HepG2 (cell line): ENCODE measurements around the gene CMTM5. TPM values are rescaled to one million over a fixed set of nuclear protein-coding genes. Genes with fewer than 3 reads are reported as not detected.

Source experiments
- ATAC-seq: fragments of 200-7000 bp; cut with Tn5 transposase; 3 replicates; pipeline ENCODE4 v1.9.1; 2020; ENCODE audit warnings: mild to moderate bottlenecking, moderate library complexity
- BruUV-seq: library from RNA; stranded (reverse); fragments of 400-500 nt; replicated peaks from 2 replicates; lab custom pipeline; 2021; lab: Mats Ljungman, UMichigan
- CTCF ChIA-PET: fragments of 300-600 bp; formaldehyde crosslinking; extraction: SDS; loops from one replicate; lab custom pipeline; 2021; ENCODE audit warnings: low total read pairs, inconsistent platforms, low intra/inter-chr PET ratio; lab: Yijun Ruan, JAX
- POLR2A ChIA-PET: fragments of 350-600 bp; sonication (Branson Sonifier 250); formaldehyde crosslinking; loops from one replicate; lab custom pipeline; 2020; ENCODE audit warnings: antibody characterized with exemption, inconsistent platforms; lab: Yijun Ruan, JAX
- DNase-seq: peaks from one replicate; pipeline ENCODE4 v3.0.0-alpha.2; 2015; ENCODE audit warnings: low spot score
- FAIRE-seq: peaks from 3 replicates; lab custom pipeline; 2011; peaks lifted over from hg19 to GRCh38; lab: Jason Lieb, UNC
- H2AFZ ChIP-seq: one replicate; pipeline ENCODE4 v1.6.1; 2011; ENCODE audit warnings: low read length, inconsistent platforms
- H3K27ac ChIP-seq: fragments of 300-600 bp; 3 replicates; pipeline ENCODE4 v1.8.0; 2011; ENCODE audit warnings: mixed run types, mild to moderate bottlenecking, mixed read lengths, low read length, inconsistent platforms; ENCODE audit not compliant: insufficient read depth; ENCODE audit errors: extremely low read length
- H3K27me3 ChIP-seq, 2 experiments: fragments of 200-600 bp in 1 of 2; 2 replicates in 1 of 2; 3 replicates in 1 of 2; pipeline versions ENCODE4 v1.6.0 to v1.8.0; 2011; ENCODE audit warnings: low read length in 2 of 2, mild to moderate bottlenecking in 2 of 2, moderate library complexity in 2 of 2, inconsistent platforms in 1 of 2; ENCODE audit not compliant: insufficient read depth in 2 of 2, control insufficient read depth in 1 of 2
- H3K36me3 ChIP-seq, 2 experiments: fragments of 200-600 bp in 1 of 2; replicated peaks in 1 of 2; 2 replicates in 1 of 2; 3 replicates in 1 of 2; pipeline versions ENCODE4 v1.5.1 to v1.8.0; 2011; ENCODE audit warnings: low read length in 2 of 2, inconsistent platforms in 1 of 2; ENCODE audit not compliant: insufficient read depth in 2 of 2, control insufficient read depth in 1 of 2
- H3K4me1 ChIP-seq: 2 replicates; pipeline ENCODE4 v1.5.1; 2012; ENCODE audit warnings: low read length, inconsistent platforms; ENCODE audit not compliant: insufficient read depth
- H3K4me2 ChIP-seq: 2 replicates; pipeline ENCODE4 v1.6.0; 2011; ENCODE audit warnings: low read depth, low read length, inconsistent platforms
- H3K4me3 ChIP-seq, 3 experiments: fragments of 200-600 bp in 1 of 3; sonication (generic), shearing (Covaris generic) in 1 of 3; replicated peaks in 1 of 3; 2 replicates each; pipeline ENCODE4 v1.5.1; 2011 to 2016; ENCODE audit warnings: low read length in 3 of 3, inconsistent platforms in 2 of 3, low read depth in 2 of 3, mild to moderate bottlenecking in 2 of 3, control low read depth in 1 of 3, mixed read lengths in 1 of 3; ENCODE audit not compliant: insufficient read depth in 1 of 3
- H3K79me2 ChIP-seq: one replicate; pipeline ENCODE4 v1.6.1; 2011; ENCODE audit warnings: low read length, inconsistent platforms; ENCODE audit not compliant: insufficient read depth
- H3K9ac ChIP-seq: 2 replicates; pipeline ENCODE4 v1.6.0; 2011; ENCODE audit warnings: mild to moderate bottlenecking, low read depth, low read length, inconsistent platforms; ENCODE audit not compliant: insufficient read depth
- H3K9me3 ChIP-seq: 2 replicates; pipeline ENCODE4 v1.5.1; 2012; ENCODE audit warnings: mild to moderate bottlenecking, low read length
- H4K20me1 ChIP-seq: 2 replicates; pipeline ENCODE4 v1.6.0; 2011; ENCODE audit warnings: inconsistent platforms, mild to moderate bottlenecking, low read length, moderate library complexity; ENCODE audit not compliant: insufficient read depth
- CBX1 ChIP-seq: IDR thresholded peaks from one replicate; pipeline ENCODE4 v1.6.1; 2016; ENCODE audit warnings: antibody characterized with exemption, low read depth
- FOXC1 ChIP-seq: sonication (generic); formaldehyde crosslinking; IDR thresholded peaks from 2 replicates; pipeline ENCODE4 v1.8.0; 2022; ENCODE audit warnings: mild to moderate bottlenecking, missing genetic modification reagents, borderline replicate concordance
- GATAD1 ChIP-seq: IDR thresholded peaks from 2 replicates; pipeline ENCODE4 v1.6.1; 2016; ENCODE audit warnings: missing genetic modification reagents, missing compliant biosample characterization
- HCFC1 ChIP-seq: fragments of 150-350 bp; IDR thresholded peaks from 2 replicates; pipeline ENCODE4 v1.6.1; 2014; ENCODE audit warnings: low read depth, low read length
- JDP2 ChIP-seq: sonication (generic); formaldehyde crosslinking; IDR thresholded peaks from 2 replicates; pipeline ENCODE4 v1.8.1; 2022; ENCODE audit warnings: missing genetic modification reagents, borderline replicate concordance
- NFE2L1 ChIP-seq: sonication (generic); formaldehyde crosslinking; IDR thresholded peaks from 2 replicates; pipeline ENCODE4 v1.4.0; 2020; ENCODE audit warnings: missing genetic modification reagents, mild to moderate bottlenecking, borderline replicate concordance
- ZFAT ChIP-seq: sonication (generic); formaldehyde crosslinking; conservative IDR thresholded peaks from 2 replicates; pipeline ENCODE4 v1.8.1; 2023; ENCODE audit warnings: missing genetic modification reagents, inconsistent platforms
- ZNF782 ChIP-seq: sonication (generic); formaldehyde crosslinking; IDR thresholded peaks from 2 replicates; pipeline ENCODE4 v1.4.0; 2020; ENCODE audit warnings: missing genetic modification reagents, mild to moderate bottlenecking, borderline replicate concordance
- WGBS: methylation state at CpG from one replicate; pipeline ENCODE4 v1.1.6; 2017; ENCODE audit warnings: low lambda C conversion rate; 5-methylcytosine and 5-hydroxymethylcytosine counted together
- in situ Hi-C: cut with HindIII; loops from 2 replicates; pipeline ENCODE4 v1.10.0; 2017; ENCODE audit warnings: low pct_unique_long_range_greater_than_20kb; ENCODE audit not compliant: extremely low pct_ligation_motif_present
- intact Hi-C: fragments of 100-400 bp; cut with micrococcal nuclease; formaldehyde crosslinking; loops from one replicate; pipeline ENCODE4 v1.10.0; 2022; ENCODE audit not compliant: unreplicated experiment
- polyA plus RNA-seq, 8 experiments: library from polyadenylated mRNA; depleted of rRNA in 3 of 8; stranded (reverse) in 7 of 8; unstranded in 1 of 8; fragments of >200 nt; fragmentation: Illumina TruSeq in 4 of 8; extraction: Trizol in 4 of 8; gene quantifications; 2 replicates each; pipeline versions ENCODE4 v1.2.1 to v1.2.3, GENCODE V29; 2011 to 2016; ENCODE audit warnings: low read depth in 4 of 8, missing spikeins in 1 of 8, mixed read lengths in 1 of 8; ENCODE audit not compliant: insufficient read depth in 1 of 8
- total RNA-seq, 5 experiments: library from RNA; depleted of rRNA; stranded (reverse); fragments of >200 nt; fragmentation: Illumina TruSeq; extraction: Trizol; gene quantifications; 2 replicates each; pipeline ENCODE4 v1.2.3, GENCODE V29; 2016; ENCODE audit warnings: low read depth in 1 of 5
- TF ChIP-seq, protein P1 (sequence below): sonication (generic); formaldehyde crosslinking; IDR thresholded peaks from 2 replicates; pipeline ENCODE4 v1.4.0; 2020; ENCODE audit warnings: low read depth, mild to moderate bottlenecking, missing genetic modification reagents
- TF ChIP-seq, protein P2 (sequence below): IDR thresholded peaks from 2 replicates; pipeline ENCODE4 v1.6.1; 2016; ENCODE audit warnings: low read depth, missing genetic modification reagents, missing compliant biosample characterization

The CMTM5 gene
- total and polyA plus RNA-seq, 2 of the 13 experiments (the other 11 are each of a cell fraction or from before 2014, with no cell fraction given), result not detected

DNA sequence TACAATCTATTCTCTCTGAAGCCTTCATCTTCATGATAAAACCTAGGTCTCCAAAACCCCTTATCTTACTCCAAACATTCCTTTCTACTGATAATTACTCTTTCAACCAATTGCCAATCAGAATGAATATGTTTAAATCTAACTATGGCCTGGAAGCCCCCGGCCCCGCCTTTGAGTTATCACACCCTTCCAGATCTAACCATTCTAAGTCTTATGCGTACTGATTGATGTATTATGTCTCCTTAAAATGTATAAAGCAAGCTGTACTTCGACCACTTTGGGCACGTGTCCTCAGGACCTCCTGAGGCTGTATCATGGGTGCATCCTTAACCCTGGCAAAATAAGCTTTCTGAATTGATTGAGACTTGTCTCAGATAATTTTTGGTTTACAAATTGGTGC, 41.2 kb upstream of the CMTM5 start:
- H3K4me1 ChIP-seq, result no peaks in the 10 kb centered on the region
- TF ChIP-seq CBX1, result no peak
- TF ChIP-seq ZFAT (CRISPR knock-in tag), result no peak
- no peak for TF ChIP-seq FOXC1 (CRISPR knock-in tag)
- TF ChIP-seq, protein P1, sequence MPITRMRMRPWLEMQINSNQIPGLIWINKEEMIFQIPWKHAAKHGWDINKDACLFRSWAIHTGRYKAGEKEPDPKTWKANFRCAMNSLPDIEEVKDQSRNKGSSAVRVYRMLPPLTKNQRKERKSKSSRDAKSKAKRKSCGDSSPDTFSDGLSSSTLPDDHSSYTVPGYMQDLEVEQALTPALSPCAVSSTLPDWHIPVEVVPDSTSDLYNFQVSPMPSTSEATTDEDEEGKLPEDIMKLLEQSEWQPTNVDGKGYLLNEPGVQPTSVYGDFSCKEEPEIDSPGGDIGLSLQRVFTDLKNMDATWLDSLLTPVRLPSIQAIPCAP (CRISPR knock-in tag), result no peak
- TF ChIP-seq HCFC1, result no peak
- TF ChIP-seq, protein P2, sequence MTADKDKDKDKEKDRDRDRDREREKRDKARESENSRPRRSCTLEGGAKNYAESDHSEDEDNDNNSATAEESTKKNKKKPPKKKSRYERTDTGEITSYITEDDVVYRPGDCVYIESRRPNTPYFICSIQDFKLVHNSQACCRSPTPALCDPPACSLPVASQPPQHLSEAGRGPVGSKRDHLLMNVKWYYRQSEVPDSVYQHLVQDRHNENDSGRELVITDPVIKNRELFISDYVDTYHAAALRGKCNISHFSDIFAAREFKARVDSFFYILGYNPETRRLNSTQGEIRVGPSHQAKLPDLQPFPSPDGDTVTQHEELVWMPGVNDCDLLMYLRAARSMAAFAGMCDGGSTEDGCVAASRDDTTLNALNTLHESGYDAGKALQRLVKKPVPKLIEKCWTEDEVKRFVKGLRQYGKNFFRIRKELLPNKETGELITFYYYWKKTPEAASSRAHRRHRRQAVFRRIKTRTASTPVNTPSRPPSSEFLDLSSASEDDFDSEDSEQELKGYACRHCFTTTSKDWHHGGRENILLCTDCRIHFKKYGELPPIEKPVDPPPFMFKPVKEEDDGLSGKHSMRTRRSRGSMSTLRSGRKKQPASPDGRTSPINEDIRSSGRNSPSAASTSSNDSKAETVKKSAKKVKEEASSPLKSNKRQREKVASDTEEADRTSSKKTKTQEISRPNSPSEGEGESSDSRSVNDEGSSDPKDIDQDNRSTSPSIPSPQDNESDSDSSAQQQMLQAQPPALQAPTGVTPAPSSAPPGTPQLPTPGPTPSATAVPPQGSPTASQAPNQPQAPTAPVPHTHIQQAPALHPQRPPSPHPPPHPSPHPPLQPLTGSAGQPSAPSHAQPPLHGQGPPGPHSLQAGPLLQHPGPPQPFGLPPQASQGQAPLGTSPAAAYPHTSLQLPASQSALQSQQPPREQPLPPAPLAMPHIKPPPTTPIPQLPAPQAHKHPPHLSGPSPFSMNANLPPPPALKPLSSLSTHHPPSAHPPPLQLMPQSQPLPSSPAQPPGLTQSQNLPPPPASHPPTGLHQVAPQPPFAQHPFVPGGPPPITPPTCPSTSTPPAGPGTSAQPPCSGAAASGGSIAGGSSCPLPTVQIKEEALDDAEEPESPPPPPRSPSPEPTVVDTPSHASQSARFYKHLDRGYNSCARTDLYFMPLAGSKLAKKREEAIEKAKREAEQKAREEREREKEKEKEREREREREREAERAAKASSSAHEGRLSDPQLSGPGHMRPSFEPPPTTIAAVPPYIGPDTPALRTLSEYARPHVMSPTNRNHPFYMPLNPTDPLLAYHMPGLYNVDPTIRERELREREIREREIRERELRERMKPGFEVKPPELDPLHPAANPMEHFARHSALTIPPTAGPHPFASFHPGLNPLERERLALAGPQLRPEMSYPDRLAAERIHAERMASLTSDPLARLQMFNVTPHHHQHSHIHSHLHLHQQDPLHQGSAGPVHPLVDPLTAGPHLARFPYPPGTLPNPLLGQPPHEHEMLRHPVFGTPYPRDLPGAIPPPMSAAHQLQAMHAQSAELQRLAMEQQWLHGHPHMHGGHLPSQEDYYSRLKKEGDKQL (CRISPR knock-in tag), result no peak
- no peak for TF ChIP-seq NFE2L1
- no peak for TF ChIP-seq ZNF782 (CRISPR knock-in tag)
- TF ChIP-seq GATAD1 (CRISPR knock-in tag), result no peak
- TF ChIP-seq JDP2, result no peak
- TF ChIP-seq, all 625 proteins: peak for 0
- Histone ChIP-seq H4K20me1 (no peaks in the 10 kb centered on the region), H3K4me3 (no peak overlapping the region), H3K9me3 (peaks cover 16% of the 10 kb centered on the region), H3K9ac (no peak overlapping the region), H3K27me3 (peaks cover 0 to 21% of the 10 kb centered on the region in 2 experiments; a peak in 1 of 5 replicates), H2AFZ (no peak overlapping the region), H3K79me2 (no peaks in the 10 kb centered on the region), H3K36me3 (no peaks in the 10 kb centered on the region), H3K4me2 (no peak overlapping the region), H3K27ac (no peak overlapping the region)
- ATAC-seq (no peak), DNase-seq (no peak), FAIRE-seq (no peak)
- intact Hi-C loops, result no loop called here
- CTCF ChIA-PET, result no interaction called here
- in situ Hi-C loops, result no loop called here
- BruUV-seq, result no TSS peak
- POLR2A ChIA-PET, result interaction anchor here (1.6 to 2.6 kb wide), 2 partner anchors 9 to 14 kb away, joined by 8 to 16 read pairs; partner anchors contain the start of gene PABPN1
- 41% methylated on average over 5 of the region's 5 CpGs for WGBS
